ENCODE results near the gene TTC7B.

TTC7B gene

DNA sequence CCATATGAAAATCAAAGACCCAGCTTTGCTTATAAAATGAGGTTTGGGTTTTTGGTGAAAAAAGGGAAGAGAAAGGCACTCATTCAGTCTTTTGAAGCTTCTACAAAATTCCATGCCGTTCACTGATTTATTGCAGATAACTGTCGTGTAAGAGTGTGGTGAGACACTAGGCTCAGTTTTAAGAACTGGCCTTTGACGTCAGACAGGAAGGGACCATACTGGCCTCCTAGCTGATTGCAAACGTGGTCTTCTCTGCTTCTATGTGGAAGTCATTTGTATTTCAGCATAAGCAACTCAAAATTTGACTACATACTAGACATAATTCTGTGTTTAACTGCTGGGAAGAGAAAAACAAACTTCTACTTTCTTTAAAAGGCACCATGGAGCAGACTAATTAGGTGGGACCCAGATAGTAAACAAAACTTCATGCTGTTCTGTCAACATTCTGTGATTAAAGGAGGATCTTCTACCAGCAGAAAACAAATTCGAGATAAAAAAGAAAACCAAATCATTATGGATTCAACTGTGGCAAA, 168.7 kb downstream of the TTC7B start:
- no peak for DNase-seq (ENCODE audit: low spot score)

DNA sequence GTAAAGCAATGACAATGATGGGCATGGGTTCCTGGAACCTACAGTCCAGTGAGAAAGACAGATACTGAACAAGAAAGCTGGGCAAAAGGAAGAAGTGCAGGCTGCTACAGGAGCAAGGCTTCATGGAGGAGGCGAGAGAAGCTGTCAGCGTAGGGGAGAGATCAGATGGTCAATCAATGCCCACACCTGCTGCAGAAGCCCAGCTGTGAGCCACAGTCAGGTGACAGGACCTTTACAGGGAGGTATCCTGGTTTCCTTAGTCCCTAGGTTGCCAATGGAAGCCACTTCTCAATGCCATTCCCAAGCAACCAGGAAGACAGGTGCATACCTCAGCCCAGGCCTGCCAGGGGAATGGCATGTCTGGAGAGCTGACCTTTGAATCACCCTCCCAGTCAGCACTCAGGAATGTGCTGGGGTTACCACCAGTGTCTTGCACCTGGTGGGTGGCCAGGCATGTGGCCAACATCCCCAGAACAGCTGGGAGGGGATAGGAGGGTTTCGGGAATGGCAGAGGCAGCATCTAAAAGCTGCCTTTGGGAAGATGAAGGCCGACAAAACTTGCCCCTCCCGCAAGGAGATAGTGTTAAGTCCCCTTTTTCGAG, 170.3 kb downstream of the TTC7B start:
- no peak for DNase-seq (ENCODE audit: low spot score)

DNA sequence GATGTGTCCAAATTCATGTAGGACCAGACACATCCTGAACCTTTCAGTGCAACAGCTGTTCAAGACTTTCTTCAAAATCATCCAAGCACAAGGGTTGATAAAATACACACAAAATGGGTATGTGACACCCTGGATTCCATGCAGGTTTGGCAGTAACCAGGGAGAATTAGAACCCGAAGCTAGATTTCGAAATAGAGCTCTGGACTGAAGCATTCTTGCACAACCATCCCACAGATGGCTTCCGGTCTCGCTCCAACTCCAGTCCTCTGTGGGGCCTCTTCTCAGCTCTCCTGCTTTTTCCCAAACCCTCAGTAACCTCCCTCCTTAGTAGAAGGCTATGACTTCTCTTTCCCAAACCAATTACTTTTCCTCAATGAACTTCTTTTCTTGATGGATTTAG, 171.3 kb downstream of the TTC7B start:
- DNase-seq (ENCODE audit: low spot score): no peak

DNA sequence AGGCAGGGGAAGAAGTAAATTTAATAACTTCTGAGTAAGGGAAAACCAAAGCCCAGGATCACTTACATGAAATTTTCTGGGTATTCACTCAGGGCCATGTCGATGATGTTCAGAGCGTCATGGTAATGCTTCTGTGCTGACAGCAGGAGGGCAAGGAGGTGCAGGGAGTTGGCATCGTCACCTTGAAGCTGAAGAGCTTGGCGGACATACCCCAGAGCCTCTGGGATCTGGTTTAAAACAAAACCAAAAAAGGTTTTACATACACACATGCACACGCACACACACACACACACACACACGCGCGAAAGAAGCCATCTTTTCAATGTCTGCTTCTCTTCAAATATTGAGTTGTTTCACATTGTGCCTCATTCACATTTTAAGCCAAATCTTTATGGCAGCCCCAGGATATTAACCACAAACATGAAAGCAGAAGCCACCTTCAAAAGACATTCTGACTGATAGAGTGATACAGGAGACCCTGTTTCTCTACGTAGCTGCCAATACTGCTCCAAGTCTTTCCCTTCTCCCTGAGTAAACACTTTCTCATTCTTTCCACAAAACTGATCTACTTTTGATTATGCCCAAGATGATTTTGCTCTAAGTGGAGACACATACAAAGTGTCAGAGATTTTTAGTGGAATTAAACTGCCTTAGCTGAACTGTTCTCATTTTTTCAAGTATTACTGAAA, 172.1 kb downstream of the TTC7B start:
- DNase-seq (ENCODE audit: low spot score): no peak

DNA sequence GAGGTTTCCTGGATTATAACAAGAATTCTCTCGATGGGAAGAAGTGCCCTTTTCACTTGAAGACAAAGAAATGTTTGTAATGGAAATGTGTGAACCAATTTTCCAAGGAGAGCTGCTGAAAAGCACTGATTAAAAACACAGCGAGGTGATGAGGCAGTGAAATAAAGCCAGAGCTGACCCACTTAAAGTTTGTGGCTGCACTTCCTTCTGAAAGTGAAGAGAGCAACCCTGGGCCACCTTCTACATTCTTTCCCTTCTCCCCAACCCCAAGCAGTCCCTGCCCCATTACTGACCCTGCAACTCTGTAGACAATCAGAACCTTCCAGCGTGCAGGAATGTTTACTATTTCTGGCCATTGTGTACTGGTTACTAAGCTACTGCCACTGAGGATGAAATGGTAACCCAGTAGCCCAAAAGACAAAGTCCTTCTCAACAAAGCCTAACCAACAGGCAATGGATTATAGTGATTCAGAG, 173.9 kb downstream of the TTC7B start:
- no peak for DNase-seq (ENCODE audit: low spot score)

DNA sequence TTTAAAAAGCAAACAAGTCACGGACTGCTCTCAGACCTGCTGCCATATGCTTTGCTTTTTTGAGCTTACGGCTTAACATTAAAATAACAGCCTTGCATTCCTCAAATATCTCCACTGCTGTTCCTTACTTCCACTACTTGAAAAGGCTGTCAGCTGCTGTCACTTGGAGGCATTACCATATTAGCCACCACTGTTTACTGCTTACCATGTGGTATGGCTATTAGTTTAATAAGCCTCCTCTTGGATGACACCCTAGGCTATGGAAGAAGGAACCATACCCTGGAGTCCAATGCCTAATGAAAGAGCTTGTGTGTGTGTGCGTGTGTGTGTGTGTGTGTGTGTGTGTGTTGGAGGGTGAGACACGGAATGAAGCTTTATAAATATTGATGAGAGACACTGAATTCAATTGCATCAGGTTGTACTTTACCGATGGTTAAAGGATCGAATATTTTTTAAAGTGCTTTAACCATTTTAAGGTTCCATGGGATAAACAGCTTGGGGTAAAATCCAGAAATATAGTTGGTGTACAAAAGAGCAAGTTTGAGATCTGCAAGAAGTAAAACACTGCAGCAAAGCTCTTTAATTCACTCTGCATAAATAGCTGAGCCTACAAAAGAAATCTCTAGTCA, 174.5 kb downstream of the TTC7B start:
- no peak for DNase-seq (ENCODE audit: low spot score)

DNA sequence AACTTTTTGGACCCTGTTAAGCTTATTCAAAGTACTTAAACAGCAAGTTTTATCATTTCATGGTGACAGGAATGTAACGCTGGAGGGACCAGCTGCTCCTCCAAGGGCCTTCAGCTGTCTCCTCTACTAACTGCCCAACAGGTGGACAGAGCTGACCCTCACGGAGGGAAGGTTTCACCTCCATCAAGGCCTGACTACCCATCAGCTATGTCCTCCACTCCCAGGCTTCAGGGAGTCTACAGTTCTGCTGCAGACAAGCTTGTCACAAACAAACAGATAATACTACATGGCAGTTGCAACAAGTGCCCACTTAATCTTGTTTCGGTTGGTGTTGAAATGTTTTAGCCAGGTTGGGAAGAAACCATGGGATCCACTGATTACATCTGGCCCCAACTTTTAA, 175.1 kb downstream of the TTC7B start:
- no peak for DNase-seq (ENCODE audit: low spot score)

DNA sequence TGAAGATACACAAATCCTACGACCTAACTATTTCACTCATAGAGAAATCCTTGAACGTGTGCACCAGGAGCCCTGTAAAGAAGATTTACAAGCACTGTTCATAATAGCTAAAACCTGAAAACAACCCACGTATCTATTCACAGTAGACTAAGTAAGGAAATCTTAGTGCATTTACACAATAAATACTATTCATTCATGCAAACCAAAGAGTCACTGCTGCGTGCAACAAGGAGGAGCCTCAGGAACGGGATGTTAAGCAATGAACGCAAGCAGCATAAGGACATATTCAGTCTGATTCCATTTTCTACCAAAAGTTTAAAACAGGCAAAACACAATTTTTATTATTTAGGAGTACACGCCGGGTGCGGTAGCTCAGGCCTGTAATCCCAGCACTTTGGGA, 176.6 kb downstream of the TTC7B start:
- no peak for DNase-seq (ENCODE audit: low spot score)

DNA sequence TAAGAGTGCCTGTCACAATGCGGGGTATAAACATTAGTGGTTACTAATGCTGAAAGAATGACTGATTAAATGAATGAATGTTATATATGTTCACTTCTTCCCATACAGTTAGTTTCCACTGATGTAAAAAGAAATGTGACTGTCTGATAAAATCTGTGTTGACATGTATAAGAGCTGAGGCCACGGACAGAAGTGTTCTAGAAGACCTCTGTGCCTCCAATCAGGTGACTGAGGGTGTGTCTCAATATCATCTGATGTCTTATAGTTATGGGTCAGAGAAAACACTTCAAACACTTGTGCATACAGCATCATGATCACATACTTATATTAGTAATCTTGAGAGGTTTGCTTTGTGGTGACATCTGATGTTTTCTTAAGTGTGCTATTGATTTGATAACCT, 183.4 kb downstream of the TTC7B start:
- no peak for DNase-seq (ENCODE audit: low spot score)

DNA sequence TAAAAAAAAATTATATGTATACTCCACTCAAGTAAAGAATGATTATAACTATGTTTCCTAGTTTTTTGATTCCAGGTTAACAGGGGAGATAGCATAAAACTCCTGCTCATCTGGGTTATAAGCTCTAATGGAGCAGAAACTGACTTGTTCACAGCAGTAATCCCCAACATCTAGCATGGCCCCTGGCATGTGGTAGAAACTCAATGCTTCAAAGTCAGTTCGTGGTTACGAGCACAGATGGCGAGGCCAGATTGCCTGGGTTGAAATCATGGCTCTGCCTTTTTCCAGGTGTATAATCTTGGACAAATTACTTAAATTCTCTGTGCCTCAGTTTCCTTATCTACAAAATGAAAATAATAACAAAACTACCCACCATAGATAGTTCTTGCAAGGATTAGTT, 183.8 kb downstream of the TTC7B start:
- DNase-seq (ENCODE audit: low spot score): no peak

DNA sequence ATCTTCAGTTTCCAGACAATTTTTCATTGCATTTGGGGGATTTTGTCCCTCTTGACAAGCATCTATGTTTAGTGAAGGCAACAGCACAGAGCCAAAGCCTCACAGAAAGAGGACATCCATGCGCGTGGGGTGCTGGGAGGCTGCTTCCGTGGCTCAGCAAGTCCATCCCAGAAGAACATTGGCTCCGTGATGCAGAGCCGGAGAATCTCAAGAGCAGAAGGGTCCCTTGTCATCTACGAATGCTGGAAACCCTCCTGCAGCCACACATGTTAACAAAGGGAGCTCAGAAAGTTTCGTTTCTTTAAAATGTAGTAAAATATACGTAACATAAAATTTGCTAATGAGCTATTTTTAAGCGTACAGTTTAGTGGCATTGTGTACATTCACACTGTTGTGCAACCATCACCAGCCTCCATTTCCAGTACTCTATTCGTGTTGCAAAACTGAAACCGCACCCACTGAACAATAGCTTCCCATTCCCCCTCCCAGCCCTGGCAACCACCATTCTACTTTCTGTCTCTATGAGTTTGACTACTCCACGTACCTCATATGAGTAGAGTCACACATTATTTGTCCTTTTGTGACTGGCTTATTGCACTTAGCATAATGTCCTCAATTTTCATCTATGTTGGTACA, 185.9 kb downstream of the TTC7B start:
- no peak for DNase-seq (ENCODE audit: low spot score)

DNA sequence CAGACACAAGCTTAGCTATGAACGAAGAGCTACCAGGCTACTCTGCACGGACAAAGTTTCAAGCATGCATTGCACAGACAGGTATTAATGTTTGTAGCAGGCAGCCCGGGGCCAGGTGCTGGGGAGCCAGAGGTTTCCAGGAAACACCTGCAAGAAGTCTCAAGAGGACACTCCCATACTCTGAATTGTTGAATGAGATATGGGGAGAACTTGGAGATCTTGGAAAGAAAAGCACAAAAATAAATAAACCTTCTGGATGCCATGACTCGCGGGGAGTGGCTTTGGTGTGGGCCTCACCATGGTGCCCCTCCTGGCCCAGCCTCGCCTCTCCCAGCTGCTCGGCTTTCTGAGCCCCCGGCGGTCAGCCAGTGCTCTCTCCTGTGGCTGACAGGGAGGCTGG, 186.8 kb downstream of the TTC7B start:
- DNase-seq (ENCODE audit: low spot score): no peak

DNA sequence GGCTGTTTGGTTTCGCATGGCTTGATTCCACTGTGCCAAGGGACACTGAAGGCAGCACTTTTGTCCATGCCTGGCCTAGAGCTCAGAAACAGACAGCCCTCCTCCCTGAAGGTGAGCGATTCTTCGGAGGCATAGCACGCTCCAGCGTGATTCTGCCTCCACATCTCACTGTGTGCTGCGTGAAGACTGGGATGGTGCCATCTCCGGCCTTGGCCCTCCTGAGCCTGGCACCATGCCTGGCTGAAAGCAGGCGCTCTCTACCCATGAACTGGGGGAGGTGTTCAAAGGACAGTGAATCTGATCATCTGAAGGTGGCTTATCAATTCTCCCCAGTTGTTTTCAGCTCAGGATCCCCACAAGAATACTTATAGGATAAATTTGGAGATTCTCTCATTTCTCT, 187.4 kb downstream of the TTC7B start:
- DNase-seq (ENCODE audit: low spot score): no peak

DNA sequence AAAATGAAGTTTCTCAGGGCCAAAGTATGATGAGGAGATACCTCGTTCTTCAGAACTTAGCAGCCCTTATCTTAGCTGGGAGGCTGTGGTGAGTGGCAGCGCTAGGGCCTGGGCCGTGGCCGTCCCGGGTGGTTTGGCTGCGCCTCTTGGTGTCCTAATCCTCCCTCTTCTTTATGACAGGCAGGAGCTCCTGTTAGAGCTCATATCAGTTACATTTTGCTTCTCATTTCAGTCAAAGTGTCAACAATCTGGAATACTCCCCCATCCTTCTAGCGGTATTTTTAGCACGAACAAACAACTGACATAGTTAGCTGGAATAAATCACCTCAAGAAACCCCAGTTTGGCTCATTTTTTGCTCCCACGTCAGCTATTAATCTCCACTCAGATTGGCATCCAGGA, 188.8 kb downstream of the TTC7B start:
- no peak for DNase-seq (ENCODE audit: low spot score)

DNA sequence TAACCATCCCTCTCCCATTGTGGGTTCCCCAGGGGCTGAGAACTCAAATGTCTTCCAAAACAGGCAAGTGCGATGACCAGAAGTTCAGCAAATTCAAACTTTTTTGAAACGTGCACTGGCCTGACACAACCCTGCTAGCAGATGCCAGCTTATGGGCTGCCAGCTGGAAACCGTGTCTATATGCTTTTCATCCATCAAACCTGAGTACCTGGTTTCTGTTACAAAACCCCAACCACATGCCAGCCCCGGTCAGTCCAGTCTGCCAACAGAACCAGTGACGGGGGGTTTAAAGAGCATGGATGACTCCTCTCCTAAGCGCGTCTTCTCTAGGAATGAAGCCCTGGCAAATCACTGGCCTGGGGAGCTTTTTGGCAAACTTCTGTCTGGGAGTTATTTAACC, 189.7 kb downstream of the TTC7B start:
- DNase-seq (ENCODE audit: low spot score): no peak

DNA sequence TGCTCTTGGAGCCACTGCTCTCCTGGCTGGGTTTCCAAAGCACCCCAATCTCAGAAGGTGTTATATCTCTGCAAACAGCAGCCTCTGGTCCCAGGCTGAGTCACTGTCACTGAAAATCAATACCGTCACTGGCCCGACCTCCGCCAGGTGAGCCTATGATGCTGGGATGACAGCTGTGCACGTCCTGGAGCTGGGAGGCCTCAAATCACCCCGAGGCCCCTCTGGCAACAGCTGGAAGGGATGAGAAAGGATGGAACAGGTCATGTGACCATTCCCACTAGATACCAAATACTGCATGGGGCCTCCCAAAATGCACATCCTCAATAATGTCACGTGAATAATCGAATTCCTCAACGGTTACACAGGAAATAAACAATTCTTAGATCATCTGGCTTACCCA, 190.8 kb downstream of the TTC7B start:
- no peak for DNase-seq (ENCODE audit: low spot score)

DNA sequence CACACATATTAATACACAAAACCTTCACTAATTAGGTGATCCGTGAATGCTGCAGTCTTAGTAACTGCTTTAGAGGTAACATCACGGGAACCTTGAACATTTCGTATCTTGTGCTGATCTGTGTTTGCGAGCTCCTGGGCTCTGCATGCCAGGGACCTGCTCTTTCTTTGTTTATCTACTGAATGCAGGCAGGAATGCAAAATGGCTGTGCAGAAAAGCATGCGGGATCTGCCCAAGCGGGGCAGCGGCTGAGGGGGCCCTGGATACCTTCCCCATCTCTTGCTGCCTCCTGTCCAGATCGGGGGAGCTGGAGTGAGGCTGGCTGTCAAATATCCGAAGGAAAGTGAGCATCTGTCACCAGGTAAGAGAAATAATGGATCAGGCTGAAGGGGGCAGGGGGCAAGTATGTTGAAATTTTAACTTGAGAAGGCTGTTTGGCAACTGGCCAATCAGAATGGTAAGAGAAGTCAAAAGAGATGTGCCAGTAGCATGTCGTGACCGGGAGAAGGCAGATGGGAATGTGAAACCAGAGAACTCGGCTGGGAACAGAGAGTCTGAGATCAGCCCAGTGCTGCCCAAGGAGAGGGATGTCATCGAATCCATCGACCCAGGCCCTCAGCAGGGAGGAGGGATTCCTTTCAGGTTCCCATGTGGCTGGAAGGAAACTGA, 191.4 kb downstream of the TTC7B start:
- DNase-seq (ENCODE audit: low spot score): no peak

DNA sequence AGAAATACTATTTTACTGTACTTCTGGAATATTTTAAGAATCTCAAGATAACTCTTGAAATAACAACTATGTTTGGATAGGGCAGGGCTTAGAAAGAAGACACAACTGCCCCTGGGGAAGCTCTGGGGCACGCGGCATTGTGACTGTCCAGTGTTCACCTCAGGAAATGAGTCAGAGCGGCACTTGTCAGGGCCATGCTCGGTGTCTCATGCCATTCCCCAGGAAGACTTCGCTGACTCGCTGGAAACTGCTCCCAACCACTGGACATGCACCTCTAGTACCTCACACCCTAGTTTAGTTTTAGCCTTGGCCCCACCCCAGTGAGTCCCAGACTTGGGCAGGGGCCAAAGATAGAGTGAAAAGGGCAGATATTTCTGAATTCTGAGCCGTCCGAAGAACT, 192.0 kb downstream of the TTC7B start:
- DNase-seq (ENCODE audit: low spot score): no peak

DNA sequence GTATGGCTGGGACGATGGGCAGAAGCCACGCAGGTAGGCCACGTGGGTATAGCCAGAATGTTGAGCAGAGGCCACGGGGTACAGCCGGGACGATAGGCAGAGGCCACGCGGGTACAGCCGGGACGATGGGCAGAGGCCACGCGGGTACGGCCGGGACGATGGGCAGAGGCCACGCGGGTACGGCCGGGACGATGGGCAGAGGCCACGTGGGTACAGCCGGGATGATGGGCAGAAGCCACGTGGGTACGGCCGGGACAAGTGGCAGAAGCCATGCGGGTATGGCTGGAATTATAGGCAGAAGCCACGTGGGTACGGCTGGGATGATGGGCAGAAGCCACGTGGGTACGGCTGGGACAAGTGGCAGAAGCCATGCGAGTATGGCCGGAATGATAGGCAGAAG, 195.0 kb downstream of the TTC7B start:
- DNase-seq (ENCODE audit: low spot score): no peak

DNA sequence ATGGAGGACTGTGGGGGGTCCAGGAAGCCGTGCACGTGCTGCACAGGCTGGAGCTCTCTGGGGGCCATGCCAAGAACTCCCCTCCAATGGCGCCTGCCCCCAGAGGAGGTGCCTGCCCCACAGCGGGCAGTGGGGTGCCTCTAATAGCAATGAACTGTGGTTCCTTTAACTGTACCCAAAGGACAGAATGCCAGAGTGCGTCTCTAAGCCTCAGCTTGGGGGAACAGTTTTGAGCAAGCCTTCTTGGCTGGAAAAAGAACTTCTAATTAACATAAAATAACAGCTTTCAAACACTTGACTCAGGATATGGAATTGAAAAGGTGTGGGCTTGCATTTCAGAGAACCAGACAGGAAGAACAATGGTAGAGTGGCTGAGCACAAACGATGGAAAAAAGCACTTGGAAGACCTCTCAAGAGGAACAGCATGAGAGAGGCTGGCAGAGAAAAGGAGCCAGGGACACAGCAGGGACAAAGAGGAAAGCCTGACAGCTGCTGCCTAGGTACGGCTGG, 195.6 kb downstream of the TTC7B start:
- no peak for DNase-seq (ENCODE audit: low spot score)

DNA sequence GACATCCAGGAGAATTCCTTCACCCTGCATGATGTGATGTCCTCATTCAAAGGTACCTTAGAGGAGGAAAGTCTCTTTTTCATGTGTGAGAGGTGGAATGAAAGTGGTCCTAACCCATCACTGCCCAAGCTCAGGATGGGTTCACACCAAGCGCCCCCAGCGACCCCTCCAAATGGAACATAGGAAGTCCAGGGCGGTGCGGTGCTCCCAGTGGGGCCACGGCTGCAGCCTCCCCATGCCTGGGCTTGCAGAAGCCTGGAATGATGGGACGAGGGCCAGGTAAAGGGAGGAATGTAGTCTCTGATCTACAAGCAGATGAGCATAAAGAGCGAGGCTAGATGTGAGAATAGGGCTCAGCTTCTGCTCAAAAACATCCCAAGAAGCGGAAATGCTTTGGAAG, 196.3 kb downstream of the TTC7B start:
- no peak for DNase-seq (ENCODE audit: low spot score)

DNA sequence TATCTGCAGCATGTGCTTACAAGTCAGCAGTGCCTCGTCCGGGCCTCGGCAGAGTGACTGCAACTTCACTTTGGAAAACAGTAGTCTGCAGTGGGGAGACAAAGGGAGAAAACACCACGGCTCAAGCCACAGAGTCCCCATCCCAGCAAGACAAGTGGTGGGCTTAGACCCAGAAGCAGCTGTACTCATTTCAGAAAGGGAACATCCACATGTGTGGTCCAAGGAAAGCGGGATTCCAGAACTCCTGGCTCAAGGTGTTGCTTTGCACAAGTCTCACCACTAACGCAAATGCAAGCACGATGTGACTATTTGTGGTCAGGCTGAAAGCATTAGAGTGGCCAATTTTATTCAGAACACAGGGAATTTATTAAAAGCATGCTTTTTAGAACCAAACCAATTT, 198.3 kb downstream of the TTC7B start:
- DNase-seq (ENCODE audit: low spot score): no peak
